HEK293 (cell line): ENCODE results near the gene SRP19.

ENCODE experiments used
- CTCF ChIA-PET: fragments of 350-600 bp; formaldehyde crosslinking; extraction: SDS; loops from one replicate; lab custom pipeline; 2021; ENCODE audit warnings: antibody characterized with exemption; lab: Yijun Ruan, JAX
- POLR2A ChIA-PET: fragments of 300-600 bp; formaldehyde crosslinking; extraction: SDS; loops from one replicate; lab custom pipeline; 2020; ENCODE audit warnings: antibody characterized with exemption, inconsistent platforms; lab: Yijun Ruan, JAX
- H3K27ac ChIP-seq: fragments of 200-500 bp; sonication (Bioruptor generic); 2 replicates; pipeline ENCODE4 v1.5.1; 2014; ENCODE audit warnings: low read depth, low read length, control low read depth, inconsistent platforms; ENCODE audit errors: extremely low read depth
- H3K36me3 ChIP-seq, 2 experiments: fragments of 200-500 bp in 1 of 2; sonication (Bioruptor generic) in 1 of 2; 1 replicate in 1 of 2; 2 replicates in 1 of 2; pipeline ENCODE4 v1.5.1; 2014 to 2017; ENCODE audit warnings: inconsistent platforms in 2 of 2, low read length in 2 of 2; ENCODE audit not compliant: control insufficient read depth in 2 of 2, insufficient read depth in 1 of 2
- H3K4me1 ChIP-seq: fragments of 200-500 bp; sonication (Bioruptor generic); 2 replicates; pipeline ENCODE4 v1.5.1; 2014; ENCODE audit warnings: mild to moderate bottlenecking, low read length, inconsistent platforms; ENCODE audit not compliant: control insufficient read depth, insufficient read depth
- H3K4me3 ChIP-seq: 2 replicates; pipeline ENCODE4 v1.5.1; 2011; ENCODE audit warnings: low read depth, mild to moderate bottlenecking, control low read depth, low read length, moderate library complexity
- H3K9me3 ChIP-seq: fragments of 200-500 bp; sonication (Bioruptor generic); 2 replicates; pipeline ENCODE4 v1.5.1; 2014; ENCODE audit warnings: low read depth, low read length, inconsistent platforms; ENCODE audit not compliant: control insufficient read depth, insufficient read depth
- CTCF ChIP-seq: fragments of 450-650 bp; formaldehyde crosslinking; IDR thresholded peaks from 2 replicates; pipeline ENCODE4 v1.5.1; 2016; ENCODE audit warnings: missing biosample characterization, missing genetic modification characterization
- INSM2 ChIP-seq: fragments of 450-650 bp; formaldehyde crosslinking; IDR thresholded peaks from 2 replicates; pipeline ENCODE4 v1.5.1; 2016; ENCODE audit warnings: missing biosample characterization, missing genetic modification characterization
- PRDM10 ChIP-seq: fragments of 450-650 bp; formaldehyde crosslinking; IDR thresholded peaks from 2 replicates; pipeline ENCODE4 v1.5.1; 2016; ENCODE audit warnings: missing biosample characterization, missing genetic modification characterization
- YY2 ChIP-seq: fragments of 450-650 bp; formaldehyde crosslinking; IDR thresholded peaks from 2 replicates; pipeline ENCODE4 v1.5.1; 2016; ENCODE audit warnings: missing biosample characterization, missing genetic modification characterization
- ZFP41 ChIP-seq: fragments of 450-650 bp; formaldehyde crosslinking; IDR thresholded peaks from 2 replicates; pipeline ENCODE4 v1.5.1; 2016; ENCODE audit warnings: missing biosample characterization, missing genetic modification characterization, borderline replicate concordance
- ZNF16 ChIP-seq: fragments of 450-650 bp; formaldehyde crosslinking; IDR thresholded peaks from 2 replicates; pipeline ENCODE4 v1.5.1; 2016; ENCODE audit warnings: low read depth, missing biosample characterization, missing genetic modification characterization
- ZNF214 ChIP-seq: fragments of 450-650 bp; formaldehyde crosslinking; IDR thresholded peaks from 2 replicates; pipeline ENCODE4 v1.5.1; 2017; ENCODE audit warnings: missing biosample characterization, mild to moderate bottlenecking, missing genetic modification characterization, borderline replicate concordance
- ZNF302 ChIP-seq: fragments of 450-650 bp; formaldehyde crosslinking; IDR thresholded peaks from 2 replicates; pipeline ENCODE4 v1.5.1; 2016; ENCODE audit warnings: missing biosample characterization, missing genetic modification characterization, low read depth
- ZNF600 ChIP-seq: fragments of 450-650 bp; formaldehyde crosslinking; IDR thresholded peaks from 2 replicates; pipeline ENCODE4 v1.5.1; 2016; ENCODE audit warnings: missing biosample characterization, missing genetic modification characterization
- TF ChIP-seq, protein P1 (sequence below): fragments of 450-650 bp; formaldehyde crosslinking; IDR thresholded peaks from 2 replicates; pipeline ENCODE4 v1.5.1; 2017; ENCODE audit warnings: missing biosample characterization, missing genetic modification characterization
- TF ChIP-seq, protein P2 (sequence below): fragments of 450-650 bp; formaldehyde crosslinking; IDR thresholded peaks from 2 replicates; pipeline ENCODE4 v1.5.1; 2017; ENCODE audit warnings: missing biosample characterization, missing genetic modification characterization
- TF ChIP-seq, protein P3 (sequence below): fragments of 450-650 bp; formaldehyde crosslinking; conservative IDR thresholded peaks from 2 replicates; pipeline ENCODE4 v1.5.1; 2016; ENCODE audit warnings: low read depth, missing biosample characterization, missing genetic modification characterization

The SRP19 gene

GRCh38 chr5:112822456-112822855 is 38.6 kb upstream of the SRP19 start:
- Histone ChIP-seq H3K4me1 (no peaks in the 10 kb centered on the region), H3K36me3 (peaks cover 11 to 42% of the 10 kb centered on the region in 2 experiments), H3K4me3 (no peak overlapping the region), H3K9me3 (no peaks in the 10 kb centered on the region), H3K27ac (no peak overlapping the region)
- POLR2A ChIA-PET, result interaction anchor here (0.5 kb wide), 1 partner anchor 67 kb away, joined by 4 read pairs; no protein-coding TSS in a partner anchor
- TF ChIP-seq, protein P1, sequence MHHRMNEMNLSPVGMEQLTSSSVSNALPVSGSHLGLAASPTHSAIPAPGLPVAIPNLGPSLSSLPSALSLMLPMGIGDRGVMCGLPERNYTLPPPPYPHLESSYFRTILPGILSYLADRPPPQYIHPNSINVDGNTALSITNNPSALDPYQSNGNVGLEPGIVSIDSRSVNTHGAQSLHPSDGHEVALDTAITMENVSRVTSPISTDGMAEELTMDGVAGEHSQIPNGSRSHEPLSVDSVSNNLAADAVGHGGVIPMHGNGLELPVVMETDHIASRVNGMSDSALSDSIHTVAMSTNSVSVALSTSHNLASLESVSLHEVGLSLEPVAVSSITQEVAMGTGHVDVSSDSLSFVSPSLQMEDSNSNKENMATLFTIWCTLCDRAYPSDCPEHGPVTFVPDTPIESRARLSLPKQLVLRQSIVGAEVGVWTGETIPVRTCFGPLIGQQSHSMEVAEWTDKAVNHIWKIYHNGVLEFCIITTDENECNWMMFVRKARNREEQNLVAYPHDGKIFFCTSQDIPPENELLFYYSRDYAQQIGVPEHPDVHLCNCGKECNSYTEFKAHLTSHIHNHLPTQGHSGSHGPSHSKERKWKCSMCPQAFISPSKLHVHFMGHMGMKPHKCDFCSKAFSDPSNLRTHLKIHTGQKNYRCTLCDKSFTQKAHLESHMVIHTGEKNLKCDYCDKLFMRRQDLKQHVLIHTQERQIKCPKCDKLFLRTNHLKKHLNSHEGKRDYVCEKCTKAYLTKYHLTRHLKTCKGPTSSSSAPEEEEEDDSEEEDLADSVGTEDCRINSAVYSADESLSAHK (tag by site-specific recombination), result no peak
- no peak for TF ChIP-seq ZNF600
- TF ChIP-seq PRDM10 (tag by site-specific recombination), result no peak
- TF ChIP-seq CTCF (tag by site-specific recombination), result no peak
- TF ChIP-seq ZNF214 (tag by site-specific recombination), result no peak
- no peak for TF ChIP-seq ZFP41 (tag by site-specific recombination)
- no peak for TF ChIP-seq ZNF16 (tag by site-specific recombination)
- no peak for TF ChIP-seq INSM2 (tag by site-specific recombination)
- TF ChIP-seq, protein P2, sequence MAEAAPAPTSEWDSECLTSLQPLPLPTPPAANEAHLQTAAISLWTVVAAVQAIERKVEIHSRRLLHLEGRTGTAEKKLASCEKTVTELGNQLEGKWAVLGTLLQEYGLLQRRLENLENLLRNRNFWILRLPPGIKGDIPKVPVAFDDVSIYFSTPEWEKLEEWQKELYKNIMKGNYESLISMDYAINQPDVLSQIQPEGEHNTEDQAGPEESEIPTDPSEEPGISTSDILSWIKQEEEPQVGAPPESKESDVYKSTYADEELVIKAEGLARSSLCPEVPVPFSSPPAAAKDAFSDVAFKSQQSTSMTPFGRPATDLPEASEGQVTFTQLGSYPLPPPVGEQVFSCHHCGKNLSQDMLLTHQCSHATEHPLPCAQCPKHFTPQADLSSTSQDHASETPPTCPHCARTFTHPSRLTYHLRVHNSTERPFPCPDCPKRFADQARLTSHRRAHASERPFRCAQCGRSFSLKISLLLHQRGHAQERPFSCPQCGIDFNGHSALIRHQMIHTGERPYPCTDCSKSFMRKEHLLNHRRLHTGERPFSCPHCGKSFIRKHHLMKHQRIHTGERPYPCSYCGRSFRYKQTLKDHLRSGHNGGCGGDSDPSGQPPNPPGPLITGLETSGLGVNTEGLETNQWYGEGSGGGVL, result no peak
- TF ChIP-seq ZNF302 (tag by site-specific recombination), result no peak
- TF ChIP-seq YY2 (tag by site-specific recombination), result no peak
- CTCF ChIA-PET, result interaction anchor here (0.9 kb wide), 1 partner anchor 270 kb away, joined by 3 read pairs; no protein-coding TSS in a partner anchor

- ChIA-PET CTCF (interaction anchor here (0.9 kb wide), 1 partner anchor 270 kb away, joined by 3 read pairs; no protein-coding TSS in a partner anchor), POLR2A (no interaction called here)
- Histone ChIP-seq H3K9me3 (no peaks in the 10 kb centered on the region), H3K36me3 (peaks cover 19 to 50% of the 10 kb centered on the region in 2 experiments), H3K27ac (no peak overlapping the region), H3K4me3 (no peak overlapping the region), H3K4me1 (no peaks in the 10 kb centered on the region)
- TF ChIP-seq, protein P3, sequence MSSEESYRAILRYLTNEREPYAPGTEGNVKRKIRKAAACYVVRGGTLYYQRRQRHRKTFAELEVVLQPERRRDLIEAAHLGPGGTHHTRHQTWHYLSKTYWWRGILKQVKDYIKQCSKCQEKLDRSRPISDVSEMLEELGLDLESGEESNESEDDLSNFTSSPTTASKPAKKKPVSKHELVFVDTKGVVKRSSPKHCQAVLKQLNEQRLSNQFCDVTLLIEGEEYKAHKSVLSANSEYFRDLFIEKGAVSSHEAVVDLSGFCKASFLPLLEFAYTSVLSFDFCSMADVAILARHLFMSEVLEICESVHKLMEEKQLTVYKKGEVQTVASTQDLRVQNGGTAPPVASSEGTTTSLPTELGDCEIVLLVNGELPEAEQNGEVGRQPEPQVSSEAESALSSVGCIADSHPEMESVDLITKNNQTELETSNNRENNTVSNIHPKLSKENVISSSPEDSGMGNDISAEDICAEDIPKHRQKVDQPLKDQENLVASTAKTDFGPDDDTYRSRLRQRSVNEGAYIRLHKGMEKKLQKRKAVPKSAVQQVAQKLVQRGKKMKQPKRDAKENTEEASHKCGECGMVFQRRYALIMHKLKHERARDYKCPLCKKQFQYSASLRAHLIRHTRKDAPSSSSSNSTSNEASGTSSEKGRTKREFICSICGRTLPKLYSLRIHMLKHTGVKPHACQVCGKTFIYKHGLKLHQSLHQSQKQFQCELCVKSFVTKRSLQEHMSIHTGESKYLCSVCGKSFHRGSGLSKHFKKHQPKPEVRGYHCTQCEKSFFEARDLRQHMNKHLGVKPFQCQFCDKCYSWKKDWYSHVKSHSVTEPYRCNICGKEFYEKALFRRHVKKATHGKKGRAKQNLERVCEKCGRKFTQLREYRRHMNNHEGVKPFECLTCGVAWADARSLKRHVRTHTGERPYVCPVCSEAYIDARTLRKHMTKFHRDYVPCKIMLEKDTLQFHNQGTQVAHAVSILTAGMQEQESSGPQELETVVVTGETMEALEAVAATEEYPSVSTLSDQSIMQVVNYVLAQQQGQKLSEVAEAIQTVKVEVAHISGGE (tag by site-specific recombination), result no peak
Measured at GRCh38 chr5:112823181-112823580, 37.9 kb upstream of the SRP19 start.
